Loucy (cell line): ENCODE results near the gene STMN3.
"Not testable (repeated sequence)": the region's sequence is repeated elsewhere in the genome, so short reads cannot be mapped to it uniquely, and the experiment has no call there.

Experiments used
- H2AFZ ChIP-seq: fragments of 200-600 bp; sonication (generic); 2 replicates; pipeline ENCODE4 v1.6.0; 2016; ENCODE audit warnings: antibody characterized with exemption, mild to moderate bottlenecking, low read length, moderate library complexity
- H3F3A ChIP-seq: fragments of 200-600 bp; 2 replicates; pipeline ENCODE4 v1.6.0; 2016; ENCODE audit warnings: antibody characterized with exemption, low read depth, mild to moderate bottlenecking
- H3K27me3 ChIP-seq: fragments of 200-600 bp; sonication (generic); 2 replicates; pipeline ENCODE4 v1.6.1; 2014; ENCODE audit warnings: low read length, mild to moderate bottlenecking; ENCODE audit not compliant: insufficient read depth, poor library complexity, severe bottlenecking
- H3K36me3 ChIP-seq: fragments of 200-600 bp; sonication (generic); 2 replicates; pipeline ENCODE4 v1.6.1; 2016; ENCODE audit warnings: low read length; ENCODE audit not compliant: insufficient read depth
- H3K4me1 ChIP-seq: fragments of 200-600 bp; sonication (generic); 2 replicates; pipeline ENCODE4 v1.5.1; 2014; ENCODE audit warnings: low read length, mild to moderate bottlenecking; ENCODE audit not compliant: insufficient read depth, poor library complexity, severe bottlenecking
- H3K4me2 ChIP-seq: fragments of 200-600 bp; sonication (generic); 2 replicates; pipeline ENCODE4 v1.6.0; 2014; ENCODE audit warnings: antibody characterized with exemption, low read length, low read depth, mild to moderate bottlenecking; ENCODE audit not compliant: poor library complexity, severe bottlenecking
- H3K4me3 ChIP-seq: fragments of 200-600 bp; sonication (generic); 2 replicates; pipeline ENCODE4 v1.5.1; 2014; ENCODE audit warnings: low read length, mild to moderate bottlenecking, mixed read lengths; ENCODE audit not compliant: poor library complexity, severe bottlenecking
- H3K79me2 ChIP-seq: fragments of 200-600 bp; sonication (generic); 2 replicates; pipeline ENCODE4 v1.6.1; 2014; ENCODE audit warnings: low read length; ENCODE audit not compliant: insufficient read depth
- H3K9ac ChIP-seq: fragments of 200-600 bp; sonication (generic); 2 replicates; pipeline ENCODE4 v1.6.0; 2014; ENCODE audit warnings: mild to moderate bottlenecking, low read depth, low read length, moderate library complexity; ENCODE audit not compliant: poor library complexity, severe bottlenecking
- H3K9me2 ChIP-seq: fragments of 200-600 bp; sonication (generic); replicated peaks from 2 replicates; pipeline ENCODE4 v1.6.1; 2016; ENCODE audit warnings: low read depth, low read length, mixed read lengths
- H3K9me3 ChIP-seq: fragments of 200-600 bp; sonication (generic); 2 replicates; pipeline ENCODE4 v1.6.1; 2014; ENCODE audit warnings: mild to moderate bottlenecking, antibody characterized with exemption, low read length, low read depth; ENCODE audit not compliant: insufficient read depth
- H4K20me1 ChIP-seq: fragments of 200-600 bp; sonication (generic); 2 replicates; pipeline ENCODE4 v1.6.0; 2014; ENCODE audit warnings: antibody characterized with exemption, low read length, mild to moderate bottlenecking; ENCODE audit not compliant: insufficient read depth, poor library complexity, severe bottlenecking
- EZH2phosphoT487 ChIP-seq: fragments of 200-600 bp; IDR thresholded peaks from 2 replicates; pipeline ENCODE4 v1.6.1; 2018; ENCODE audit warnings: antibody characterized with exemption, mild to moderate bottlenecking, moderate library complexity, borderline replicate concordance
- TF ChIP-seq, protein P1 (sequence below): fragments of 200-600 bp; sonication (generic); conservative IDR thresholded peaks from 2 replicates; pipeline ENCODE4 v1.5.1; 2014; ENCODE audit warnings: mild to moderate bottlenecking, antibody characterized with exemption, low read length

STMN3 gene

DNA sequence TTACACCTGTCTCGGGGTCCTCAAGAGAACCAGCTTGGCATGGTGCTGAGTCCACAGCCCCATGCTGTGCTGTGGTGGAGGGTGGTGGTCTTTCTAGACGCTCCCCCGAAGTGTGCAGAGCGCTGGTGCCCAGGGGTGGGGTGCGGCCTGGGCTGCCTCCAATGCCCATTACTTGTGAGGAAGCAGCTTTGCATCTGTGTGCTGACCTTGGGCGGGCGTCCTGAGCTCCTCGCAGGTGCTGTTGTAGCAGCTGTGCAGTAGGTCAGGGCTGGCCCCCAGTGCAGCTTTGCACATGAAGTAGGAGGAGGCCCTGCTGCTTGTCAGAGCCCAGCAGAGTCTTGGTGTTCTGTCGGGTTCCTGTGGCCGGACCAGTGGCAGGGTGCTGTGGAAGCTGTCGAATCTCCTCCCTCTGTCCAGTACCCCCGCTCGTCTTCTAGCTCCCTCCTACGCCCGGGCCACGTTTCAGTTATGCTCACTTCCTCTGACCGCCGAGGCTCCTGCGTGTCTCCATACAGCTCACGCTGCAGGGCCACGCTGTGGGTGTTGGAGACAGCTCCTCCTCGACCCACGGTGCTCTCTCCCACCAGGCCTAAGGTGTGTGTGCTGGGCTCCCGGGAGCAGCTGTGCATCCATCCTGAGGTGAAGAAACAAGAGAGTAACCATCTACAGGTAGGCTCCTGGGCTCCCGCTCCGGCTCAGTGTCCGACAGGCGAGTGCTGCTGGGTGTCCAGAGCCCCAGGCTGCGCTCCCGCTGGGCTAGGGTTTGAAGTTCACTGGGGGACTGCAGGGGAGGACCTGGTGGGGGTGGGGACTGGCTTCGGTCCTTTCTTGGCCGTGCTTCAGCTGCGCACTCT lies 9.0 kb upstream of the STMN3 start:
- Histone ChIP-seq H4K20me1 (peaks cover 8% of the 10 kb centered on the region), H3K4me1 (peaks cover 16% of the 10 kb centered on the region), H3K9me2 (no peaks in the 10 kb centered on the region), H3K9ac (no peak overlapping the region), H3K79me2 (peaks cover 26% of the 10 kb centered on the region), H2AFZ (no peak overlapping the region), H3K27me3 (no peaks in the 10 kb centered on the region), H3F3A (no peaks in the 10 kb centered on the region), H3K4me2 (no peak overlapping the region), H3K36me3 (peaks cover 9% of the 10 kb centered on the region; the same call in 1 of the 2 replicates), H3K4me3 (no peak overlapping the region), H3K9me3 (no peaks in the 10 kb centered on the region)
- TF ChIP-seq, protein P1, sequence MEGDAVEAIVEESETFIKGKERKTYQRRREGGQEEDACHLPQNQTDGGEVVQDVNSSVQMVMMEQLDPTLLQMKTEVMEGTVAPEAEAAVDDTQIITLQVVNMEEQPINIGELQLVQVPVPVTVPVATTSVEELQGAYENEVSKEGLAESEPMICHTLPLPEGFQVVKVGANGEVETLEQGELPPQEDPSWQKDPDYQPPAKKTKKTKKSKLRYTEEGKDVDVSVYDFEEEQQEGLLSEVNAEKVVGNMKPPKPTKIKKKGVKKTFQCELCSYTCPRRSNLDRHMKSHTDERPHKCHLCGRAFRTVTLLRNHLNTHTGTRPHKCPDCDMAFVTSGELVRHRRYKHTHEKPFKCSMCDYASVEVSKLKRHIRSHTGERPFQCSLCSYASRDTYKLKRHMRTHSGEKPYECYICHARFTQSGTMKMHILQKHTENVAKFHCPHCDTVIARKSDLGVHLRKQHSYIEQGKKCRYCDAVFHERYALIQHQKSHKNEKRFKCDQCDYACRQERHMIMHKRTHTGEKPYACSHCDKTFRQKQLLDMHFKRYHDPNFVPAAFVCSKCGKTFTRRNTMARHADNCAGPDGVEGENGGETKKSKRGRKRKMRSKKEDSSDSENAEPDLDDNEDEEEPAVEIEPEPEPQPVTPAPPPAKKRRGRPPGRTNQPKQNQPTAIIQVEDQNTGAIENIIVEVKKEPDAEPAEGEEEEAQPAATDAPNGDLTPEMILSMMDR, result no peak
- no peak for TF ChIP-seq EZH2phosphoT487

DNA sequence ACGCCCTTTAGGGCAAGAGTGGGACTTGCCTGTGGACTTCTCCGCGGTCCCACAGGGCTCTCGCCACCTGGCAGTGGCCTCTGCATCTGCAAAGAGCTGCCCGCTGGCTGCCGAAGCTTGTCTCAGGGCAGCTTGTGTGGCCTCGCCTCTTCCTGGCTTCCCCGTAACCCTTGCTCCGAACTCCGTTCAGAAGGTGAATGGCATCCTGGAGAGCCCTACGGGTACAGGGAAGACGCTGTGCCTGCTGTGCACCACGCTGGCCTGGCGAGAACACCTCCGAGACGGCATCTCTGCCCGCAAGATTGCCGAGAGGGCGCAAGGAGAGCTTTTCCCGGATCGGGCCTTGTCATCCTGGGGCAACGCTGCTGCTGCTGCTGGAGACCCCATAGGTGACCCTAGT lies 7.9 kb upstream of the STMN3 start:
- no peak overlapping the region for H3K9ac ChIP-seq
- no peaks in the 10 kb centered on the region for H3K9me2 ChIP-seq
- peaks cover 2% of the 10 kb centered on the region; the same call in 1 of the 2 replicates for H3K36me3 ChIP-seq
- H4K20me1 ChIP-seq, result peaks cover 8% of the 10 kb centered on the region
- H3K4me1 ChIP-seq, result peaks cover 17% of the 10 kb centered on the region
- no peak overlapping the region for H3K4me3 ChIP-seq
- H3F3A ChIP-seq, result no peaks in the 10 kb centered on the region
- H2AFZ ChIP-seq, result no peak overlapping the region
- H3K27me3 ChIP-seq, result no peaks in the 10 kb centered on the region
- peaks cover 26% of the 10 kb centered on the region for H3K79me2 ChIP-seq
- peak overlapping the region; percentile 18 for H3K4me2 ChIP-seq
- H3K9me3 ChIP-seq, result no peaks in the 10 kb centered on the region
- TF ChIP-seq EZH2phosphoT487, result no peak
- TF ChIP-seq, protein P1, result no peak

DNA sequence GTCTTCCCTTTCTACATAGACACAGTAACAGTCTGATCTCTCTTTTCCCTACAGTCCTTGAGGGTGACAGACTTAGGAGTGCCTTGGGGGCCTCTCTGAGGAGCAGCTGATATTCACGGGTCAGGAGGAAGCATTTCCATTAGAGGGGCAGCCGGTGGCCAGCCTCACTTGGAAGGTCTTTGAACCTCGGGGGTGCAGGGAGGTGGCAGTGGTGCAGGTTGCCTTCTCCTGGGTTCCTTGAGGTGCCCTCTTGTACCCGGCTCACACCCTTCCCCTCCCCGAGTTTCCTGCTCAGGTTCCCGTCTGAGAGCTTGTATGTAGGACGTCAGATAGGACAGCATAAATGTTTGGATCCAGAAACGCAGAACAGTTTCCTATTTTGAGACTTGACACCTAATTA lies 7.4 kb upstream of the STMN3 start:
- Histone ChIP-seq H3K4me1 (peaks cover 17% of the 10 kb centered on the region), H3K4me2 (peak overlapping the region; percentile 18), H3K79me2 (peaks cover 28% of the 10 kb centered on the region), H4K20me1 (peaks cover 8% of the 10 kb centered on the region), H3K36me3 (no peaks in the 10 kb centered on the region; the same call in 1 of the 2 replicates), H3F3A (no peaks in the 10 kb centered on the region), H3K4me3 (no peak overlapping the region), H2AFZ (no peak overlapping the region), H3K9me2 (no peaks in the 10 kb centered on the region), H3K9me3 (no peaks in the 10 kb centered on the region), H3K27me3 (no peaks in the 10 kb centered on the region), H3K9ac (no peak overlapping the region)
- TF ChIP-seq, protein P1, result no peak
- no peak for TF ChIP-seq EZH2phosphoT487

DNA sequence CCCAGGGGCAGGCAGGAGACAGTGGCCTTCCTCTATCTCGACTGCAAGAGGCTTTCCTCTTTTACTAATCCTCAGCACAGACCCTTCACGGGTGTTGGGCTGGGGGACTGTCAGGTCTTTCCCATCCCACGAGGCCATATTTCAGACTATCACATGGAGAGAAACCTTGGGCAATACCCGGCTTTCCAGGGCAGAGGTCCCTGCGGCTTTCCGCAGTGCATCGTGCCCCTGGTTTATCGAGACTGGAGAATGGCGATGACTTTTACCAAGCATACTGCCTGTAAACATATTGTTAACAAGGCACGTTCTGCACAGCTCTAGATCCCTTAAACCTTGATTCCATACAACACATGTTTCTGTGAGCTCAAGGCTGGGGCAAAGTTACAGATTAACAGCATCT lies 7.0 kb upstream of the STMN3 start:
- H3K9me3 ChIP-seq, H3F3A ChIP-seq, H4K20me1 ChIP-seq, H3K36me3 ChIP-seq, H3K9me2 ChIP-seq, H3K4me3 ChIP-seq, H3K9ac ChIP-seq, H3K27me3 ChIP-seq, H2AFZ ChIP-seq: not testable (repeated sequence)
- Histone ChIP-seq H3K4me1 (peaks cover 20% of the 10 kb centered on the region), H3K79me2 (peaks cover 32% of the 10 kb centered on the region), H3K4me2 (peak overlapping the region; percentile 98)
